NT2/D1 (cell line): ENCODE results near the gene LSAMP.

ENCODE experiments used
- DNase-seq: peaks from one replicate; pipeline ENCODE4 v3.0.0-alpha.2; 2011; ENCODE audit warnings: low read depth, low spot score
- H3K27me3 ChIP-seq: 2 replicates; pipeline ENCODE4 v1.6.0; 2011; ENCODE audit warnings: mild to moderate bottlenecking; ENCODE audit not compliant: insufficient read length, insufficient read depth
- H3K36me3 ChIP-seq: 2 replicates; pipeline ENCODE4 v1.6.1; 2011; ENCODE audit warnings: mild to moderate bottlenecking, low read length, mixed read lengths; ENCODE audit not compliant: insufficient read depth, insufficient read length
- H3K4me1 ChIP-seq: 2 replicates; pipeline ENCODE4 v1.5.1; 2011; ENCODE audit not compliant: insufficient read depth, insufficient read length
- H3K4me3 ChIP-seq: 2 replicates; pipeline ENCODE4 v1.5.1; 2011; ENCODE audit warnings: low read depth; ENCODE audit not compliant: insufficient read length
- H3K9ac ChIP-seq: 2 replicates; pipeline ENCODE4 v1.6.0; 2011; ENCODE audit warnings: low read depth; ENCODE audit not compliant: insufficient read length
- H3K9me3 ChIP-seq: 2 replicates; pipeline ENCODE4 v1.5.1; 2011; ENCODE audit warnings: mild to moderate bottlenecking, low read length; ENCODE audit not compliant: insufficient read depth
- SUZ12 ChIP-seq: IDR thresholded peaks from 2 replicates; pipeline ENCODE4 v1.6.1; 2011; ENCODE audit not compliant: insufficient read length, insufficient read depth; ENCODE audit errors: extremely low read depth
- YY1 ChIP-seq: IDR thresholded peaks from 2 replicates; pipeline ENCODE4 v1.6.1; 2011; ENCODE audit not compliant: insufficient read length, insufficient read depth
- ZNF274 ChIP-seq: IDR thresholded peaks from 2 replicates; pipeline ENCODE4 v1.6.1; 2011; ENCODE audit warnings: mild to moderate bottlenecking, low read depth, low read length

Gene LSAMP

DNA sequence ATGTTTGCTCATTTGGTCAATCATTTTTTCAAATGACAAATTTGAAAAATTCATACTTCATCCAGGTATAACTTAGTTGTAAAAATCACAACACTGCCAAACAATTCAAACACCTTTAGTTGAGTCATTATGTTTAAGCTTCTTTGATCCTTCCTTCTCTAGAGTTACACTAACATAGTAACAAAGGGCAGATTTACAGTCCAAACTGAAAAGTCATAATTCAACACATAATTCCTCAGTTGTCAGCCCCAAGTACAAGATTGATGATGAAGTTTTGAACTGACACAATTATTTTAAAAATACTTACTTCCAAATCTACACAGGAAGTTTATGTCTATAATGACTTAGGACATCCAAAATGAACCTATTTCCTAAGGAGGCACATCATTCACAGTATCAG lies 264.1 kb downstream of the LSAMP start:
- no peaks in the 10 kb centered on the region for H3K9me3 ChIP-seq
- no peak overlapping the region for H3K9ac ChIP-seq
- no peak overlapping the region for H3K4me3 ChIP-seq
- no peaks in the 10 kb centered on the region for H3K4me1 ChIP-seq
- no peaks in the 10 kb centered on the region for H3K27me3 ChIP-seq
- no peak for DNase-seq
- TF ChIP-seq SUZ12 = no peak
- TF ChIP-seq ZNF274 = no peak
- TF ChIP-seq YY1 = no peak
- no peaks in the 10 kb centered on the region for H3K36me3 ChIP-seq

DNA sequence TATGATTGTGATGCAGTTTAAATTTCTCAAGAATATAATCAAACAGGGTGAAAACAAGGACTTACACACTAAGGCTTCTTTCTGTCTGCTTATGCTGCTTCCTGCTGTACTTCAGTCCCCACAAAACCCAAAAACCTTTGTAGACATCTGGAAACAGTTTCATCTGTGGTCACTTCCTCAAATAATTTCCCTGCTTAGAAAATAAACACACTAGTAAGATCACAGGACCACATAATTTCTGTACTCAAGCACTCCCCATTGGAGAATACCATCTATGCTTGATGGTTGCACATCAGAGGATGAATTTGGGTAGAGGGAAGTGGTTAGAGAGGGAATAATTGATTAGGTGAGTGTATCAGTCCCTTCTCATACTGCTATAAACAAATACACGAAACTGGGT lies 266.2 kb downstream of the LSAMP start:
- TF ChIP-seq ZNF274 (no peak), YY1 (no peak), SUZ12 (no peak)
- Histone ChIP-seq H3K9ac (no peak overlapping the region), H3K9me3 (no peaks in the 10 kb centered on the region), H3K36me3 (no peaks in the 10 kb centered on the region), H3K27me3 (no peaks in the 10 kb centered on the region), H3K4me1 (no peaks in the 10 kb centered on the region), H3K4me3 (no peak overlapping the region)
- no peak for DNase-seq

GRCh38 chr3:116176974-116177555 lies 268.2 kb downstream of the LSAMP start:
- H3K9me3 ChIP-seq = no peaks in the 10 kb centered on the region
- no peaks in the 10 kb centered on the region for H3K27me3 ChIP-seq
- TF ChIP-seq SUZ12 (no peak), YY1 (no peak), ZNF274 (no peak)
- no peaks in the 10 kb centered on the region for H3K4me1 ChIP-seq
- no peak for DNase-seq
- no peaks in the 10 kb centered on the region for H3K36me3 ChIP-seq
- no peak overlapping the region for H3K9ac ChIP-seq
- no peak overlapping the region for H3K4me3 ChIP-seq

GRCh38 chr3:116166121-116166520 lies 279.2 kb downstream of the LSAMP start:
- no peak for DNase-seq
- Histone ChIP-seq H3K9ac (no peak overlapping the region), H3K4me1 (no peaks in the 10 kb centered on the region)

DNA sequence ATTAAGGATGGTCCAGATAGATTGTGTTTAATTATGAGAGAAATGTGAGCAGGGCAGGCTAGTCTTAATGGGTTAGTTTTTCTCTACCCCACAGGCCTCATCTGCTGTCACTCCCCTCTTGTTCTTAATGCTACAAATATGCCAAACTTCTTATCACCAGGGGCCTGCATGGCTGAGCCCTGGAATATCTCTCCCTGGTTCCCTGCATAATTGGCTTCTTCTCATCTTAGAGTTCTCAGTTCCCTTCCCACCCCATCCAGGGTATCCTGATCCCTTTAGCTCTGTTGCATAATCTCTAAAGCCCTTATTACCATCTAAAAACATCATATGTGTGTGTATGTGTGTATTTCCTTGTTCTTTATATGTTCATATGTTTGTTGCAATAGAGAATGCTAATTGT lies 279.6 kb downstream of the LSAMP start:
- Histone ChIP-seq H3K36me3 (no peaks in the 10 kb centered on the region), H3K27me3 (no peaks in the 10 kb centered on the region), H3K9me3 (no peaks in the 10 kb centered on the region), H3K9ac (no peak overlapping the region), H3K4me1 (no peaks in the 10 kb centered on the region), H3K4me3 (no peak overlapping the region)
- no peak for DNase-seq
- TF ChIP-seq YY1 = no peak
- TF ChIP-seq ZNF274 = no peak
- TF ChIP-seq SUZ12 = no peak

More at GRCh38 chr3:116166121-116166520, 279.2 kb downstream of the LSAMP start:
- Histone ChIP-seq H3K4me3 (no peak overlapping the region), H3K27me3 (no peaks in the 10 kb centered on the region), H3K9me3 (no peaks in the 10 kb centered on the region), H3K36me3 (no peaks in the 10 kb centered on the region)
- TF ChIP-seq SUZ12 = no peak
- TF ChIP-seq ZNF274 = no peak
- no peak for TF ChIP-seq YY1

- no peaks in the 10 kb centered on the region for H3K4me1 ChIP-seq
Observed at GRCh38 chr3:116165135-116165534, 280.2 kb downstream of the LSAMP start.

GRCh38 chr3:116164039-116164438 lies 281.2 kb downstream of the LSAMP start:
- H3K4me1 ChIP-seq = no peaks in the 10 kb centered on the region
- H3K27me3 ChIP-seq = no peaks in the 10 kb centered on the region
- no peak overlapping the region for H3K9ac ChIP-seq
- TF ChIP-seq YY1 (no peak), SUZ12 (no peak)
- H3K9me3 ChIP-seq = no peaks in the 10 kb centered on the region
- H3K4me3 ChIP-seq = no peak overlapping the region
- no peak for DNase-seq
- H3K36me3 ChIP-seq = no peaks in the 10 kb centered on the region

More at GRCh38 chr3:116165135-116165534, 280.2 kb downstream of the LSAMP start:
- TF ChIP-seq ZNF274 (no peak), YY1 (no peak), SUZ12 (no peak)
- H3K4me3 ChIP-seq = no peak overlapping the region
- H3K9ac ChIP-seq = no peak overlapping the region
- no peak for DNase-seq
- H3K36me3 ChIP-seq = no peaks in the 10 kb centered on the region
- H3K9me3 ChIP-seq = no peaks in the 10 kb centered on the region
- H3K27me3 ChIP-seq = no peaks in the 10 kb centered on the region
